ENCODE data around the gene BAG5.

GRCh38 chr14:103576371-103577024 lies 14.0 kb upstream of the BAG5 start:
- TF ChIP-seq EZH2 (IDR thresholded peaks at IDR 0.05) (no peak), POLR2AphosphoS5 (IDR thresholded peaks at IDR 0.05; ENCODE audit: borderline replicate concordance, low read depth, low read length) (no peak)

All from SK-N-MC (cell line).